HepG2 (cell line): ENCODE data around the gene FGF14. TPM values are rescaled to one million over a fixed set of nuclear protein-coding genes. Genes with fewer than 3 reads are reported as not detected.

ENCODE experiments used
- ATAC-seq: fragments of 200-7000 bp; cut with Tn5 transposase; 3 replicates; pipeline ENCODE4 v1.9.1; 2020; ENCODE audit warnings: mild to moderate bottlenecking, moderate library complexity
- BruUV-seq: library from RNA; stranded (reverse); fragments of 400-500 nt; replicated peaks from 2 replicates; lab custom pipeline; 2021; lab: Mats Ljungman, UMichigan
- CTCF ChIA-PET: fragments of 300-600 bp; formaldehyde crosslinking; extraction: SDS; loops from one replicate; lab custom pipeline; 2021; ENCODE audit warnings: low total read pairs, inconsistent platforms, low intra/inter-chr PET ratio; lab: Yijun Ruan, JAX
- POLR2A ChIA-PET: fragments of 350-600 bp; sonication (Branson Sonifier 250); formaldehyde crosslinking; loops from one replicate; lab custom pipeline; 2020; ENCODE audit warnings: antibody characterized with exemption, inconsistent platforms; lab: Yijun Ruan, JAX
- DNase-seq: peaks from one replicate; pipeline ENCODE4 v3.0.0-alpha.2; 2015; ENCODE audit warnings: low spot score
- FAIRE-seq: peaks from 3 replicates; lab custom pipeline; 2011; peaks lifted over from hg19 to GRCh38; lab: Jason Lieb, UNC
- H2AFZ ChIP-seq: one replicate; pipeline ENCODE4 v1.6.1; 2011; ENCODE audit warnings: low read length, inconsistent platforms
- H3K27ac ChIP-seq: fragments of 300-600 bp; 3 replicates; pipeline ENCODE4 v1.8.0; 2011; ENCODE audit warnings: mixed run types, mild to moderate bottlenecking, mixed read lengths, low read length, inconsistent platforms; ENCODE audit not compliant: insufficient read depth; ENCODE audit errors: extremely low read length
- H3K27me3 ChIP-seq, 2 experiments: fragments of 200-600 bp in 1 of 2; 2 replicates in 1 of 2; 3 replicates in 1 of 2; pipeline versions ENCODE4 v1.6.0 to v1.8.0; 2011; ENCODE audit warnings: low read length in 2 of 2, mild to moderate bottlenecking in 2 of 2, moderate library complexity in 2 of 2, inconsistent platforms in 1 of 2; ENCODE audit not compliant: insufficient read depth in 2 of 2, control insufficient read depth in 1 of 2
- H3K36me3 ChIP-seq, 2 experiments: fragments of 200-600 bp in 1 of 2; replicated peaks in 1 of 2; 2 replicates in 1 of 2; 3 replicates in 1 of 2; pipeline versions ENCODE4 v1.5.1 to v1.8.0; 2011; ENCODE audit warnings: low read length in 2 of 2, inconsistent platforms in 1 of 2; ENCODE audit not compliant: insufficient read depth in 2 of 2, control insufficient read depth in 1 of 2
- H3K4me1 ChIP-seq: 2 replicates; pipeline ENCODE4 v1.5.1; 2012; ENCODE audit warnings: low read length, inconsistent platforms; ENCODE audit not compliant: insufficient read depth
- H3K4me2 ChIP-seq: 2 replicates; pipeline ENCODE4 v1.6.0; 2011; ENCODE audit warnings: low read depth, low read length, inconsistent platforms
- H3K4me3 ChIP-seq, 3 experiments: fragments of 200-600 bp in 1 of 3; sonication (generic), shearing (Covaris generic) in 1 of 3; replicated peaks in 1 of 3; 2 replicates each; pipeline ENCODE4 v1.5.1; 2011 to 2016; ENCODE audit warnings: low read length in 3 of 3, inconsistent platforms in 2 of 3, low read depth in 2 of 3, mild to moderate bottlenecking in 2 of 3, control low read depth in 1 of 3, mixed read lengths in 1 of 3; ENCODE audit not compliant: insufficient read depth in 1 of 3
- H3K79me2 ChIP-seq: one replicate; pipeline ENCODE4 v1.6.1; 2011; ENCODE audit warnings: low read length, inconsistent platforms; ENCODE audit not compliant: insufficient read depth
- H3K9ac ChIP-seq: 2 replicates; pipeline ENCODE4 v1.6.0; 2011; ENCODE audit warnings: mild to moderate bottlenecking, low read depth, low read length, inconsistent platforms; ENCODE audit not compliant: insufficient read depth
- H3K9me3 ChIP-seq: 2 replicates; pipeline ENCODE4 v1.5.1; 2012; ENCODE audit warnings: mild to moderate bottlenecking, low read length
- H4K20me1 ChIP-seq: 2 replicates; pipeline ENCODE4 v1.6.0; 2011; ENCODE audit warnings: inconsistent platforms, mild to moderate bottlenecking, low read length, moderate library complexity; ENCODE audit not compliant: insufficient read depth
- BORCS8-MEF2B ChIP-seq: sonication (generic); formaldehyde crosslinking; IDR thresholded peaks from 2 replicates; pipeline ENCODE4 v1.8.0; 2022; ENCODE audit warnings: mild to moderate bottlenecking, missing genetic modification reagents
- JUN ChIP-seq: sonication (generic); formaldehyde crosslinking; IDR thresholded peaks from 2 replicates; pipeline ENCODE4 v1.4.0; 2020; ENCODE audit warnings: mild to moderate bottlenecking, missing genetic modification reagents
- PTBP1 ChIP-seq: fragments of 200-400 bp; formaldehyde crosslinking; IDR thresholded peaks from 2 replicates; pipeline ENCODE4 v1.6.1; 2018; ENCODE audit warnings: low read length, low read depth; ENCODE audit not compliant: poor library complexity, severe bottlenecking
- THYN1 ChIP-seq: sonication (generic); formaldehyde crosslinking; IDR thresholded peaks from 2 replicates; pipeline ENCODE4 v1.8.1; 2023; ENCODE audit warnings: low read depth, mild to moderate bottlenecking, moderate library complexity, missing genetic modification reagents, borderline replicate concordance
- ZNF282 ChIP-seq: fragments of 450-650 bp; IDR thresholded peaks from 2 replicates; pipeline ENCODE4 v1.6.1; 2018; ENCODE audit not compliant: partially characterized antibody
- ZNF30 ChIP-seq: sonication (generic); formaldehyde crosslinking; IDR thresholded peaks from 2 replicates; pipeline ENCODE4 v1.5.0; 2020; ENCODE audit warnings: mild to moderate bottlenecking, missing genetic modification reagents
- ZNF546 ChIP-seq: sonication (generic); formaldehyde crosslinking; conservative IDR thresholded peaks from 2 replicates; pipeline ENCODE4 v1.8.1; 2023; ENCODE audit warnings: mild to moderate bottlenecking, missing genetic modification reagents
- ZNF746 ChIP-seq: sonication (generic); formaldehyde crosslinking; IDR thresholded peaks from 2 replicates; pipeline ENCODE4 v1.8.0; 2022; ENCODE audit warnings: mild to moderate bottlenecking, missing genetic modification reagents
- WGBS: methylation state at CpG from one replicate; pipeline ENCODE4 v1.1.6; 2017; ENCODE audit warnings: low lambda C conversion rate; 5-methylcytosine and 5-hydroxymethylcytosine counted together
- in situ Hi-C: cut with HindIII; loops from 2 replicates; pipeline ENCODE4 v1.10.0; 2017; ENCODE audit warnings: low pct_unique_long_range_greater_than_20kb; ENCODE audit not compliant: extremely low pct_ligation_motif_present
- intact Hi-C: fragments of 100-400 bp; cut with micrococcal nuclease; formaldehyde crosslinking; loops from one replicate; pipeline ENCODE4 v1.10.0; 2022; ENCODE audit not compliant: unreplicated experiment
- polyA plus RNA-seq, 8 experiments: library from polyadenylated mRNA; depleted of rRNA in 3 of 8; stranded (reverse) in 7 of 8; unstranded in 1 of 8; fragments of >200 nt; fragmentation: Illumina TruSeq in 4 of 8; extraction: Trizol in 4 of 8; gene quantifications; 2 replicates each; pipeline versions ENCODE4 v1.2.1 to v1.2.3, GENCODE V29; 2011 to 2016; ENCODE audit warnings: low read depth in 4 of 8, missing spikeins in 1 of 8, mixed read lengths in 1 of 8; ENCODE audit not compliant: insufficient read depth in 1 of 8
- total RNA-seq, 5 experiments: library from RNA; depleted of rRNA; stranded (reverse); fragments of >200 nt; fragmentation: Illumina TruSeq; extraction: Trizol; gene quantifications; 2 replicates each; pipeline ENCODE4 v1.2.3, GENCODE V29; 2016; ENCODE audit warnings: low read depth in 1 of 5
- TF ChIP-seq, protein P1 (sequence below): IDR thresholded peaks from 2 replicates; pipeline ENCODE4 v1.6.1; 2016; ENCODE audit warnings: missing compliant biosample characterization, missing genetic modification reagents, borderline replicate concordance
- TF ChIP-seq, protein P2 (sequence below): sonication (generic); formaldehyde crosslinking; IDR thresholded peaks from 2 replicates; pipeline ENCODE4 v1.4.0; 2020; ENCODE audit warnings: missing genetic modification reagents, mild to moderate bottlenecking, borderline replicate concordance
- TF ChIP-seq, protein P3 (sequence below): sonication (generic); formaldehyde crosslinking; IDR thresholded peaks from 2 replicates; pipeline ENCODE4 v1.9.0; 2021; ENCODE audit warnings: missing genetic modification reagents, borderline replicate concordance

FGF14 gene
- total and polyA plus RNA-seq, 2 of the 13 experiments (the other 11 are each of a cell fraction or from before 2014, with no cell fraction given), result not detected

DNA sequence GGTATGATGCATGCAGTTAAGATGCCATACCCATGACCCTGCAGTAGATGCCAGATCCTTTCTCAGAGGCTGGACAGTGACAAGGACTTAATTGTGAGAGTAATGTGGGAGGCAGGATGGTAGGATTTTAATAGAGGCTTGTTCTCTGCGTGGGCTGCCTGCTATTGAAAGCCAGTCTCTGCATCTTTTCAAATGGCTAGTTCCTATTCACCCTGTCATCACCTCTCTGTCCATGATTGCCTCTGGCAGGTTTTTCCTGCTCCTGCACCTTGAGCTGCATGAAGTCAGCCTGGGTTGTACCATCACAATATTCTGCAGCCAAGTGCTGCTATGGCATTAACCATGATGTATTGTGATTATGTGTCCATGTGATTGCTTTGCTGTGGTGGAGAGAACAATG, 508.8 kb downstream of the FGF14 start (continued):
- TF ChIP-seq, protein P1, sequence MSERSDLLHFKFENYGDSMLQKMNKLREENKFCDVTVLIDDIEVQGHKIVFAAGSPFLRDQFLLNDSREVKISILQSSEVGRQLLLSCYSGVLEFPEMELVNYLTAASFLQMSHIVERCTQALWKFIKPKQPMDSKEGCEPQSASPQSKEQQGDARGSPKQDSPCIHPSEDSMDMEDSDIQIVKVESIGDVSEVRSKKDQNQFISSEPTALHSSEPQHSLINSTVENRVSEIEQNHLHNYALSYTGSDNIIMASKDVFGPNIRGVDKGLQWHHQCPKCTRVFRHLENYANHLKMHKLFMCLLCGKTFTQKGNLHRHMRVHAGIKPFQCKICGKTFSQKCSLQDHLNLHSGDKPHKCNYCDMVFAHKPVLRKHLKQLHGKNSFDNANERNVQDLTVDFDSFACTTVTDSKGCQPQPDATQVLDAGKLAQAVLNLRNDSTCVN (CRISPR knock-in tag), result no peak
- TF ChIP-seq ZNF546 (CRISPR knock-in tag), result no peak
- TF ChIP-seq PTBP1, result no peak
- TF ChIP-seq BORCS8-MEF2B (CRISPR knock-in tag), result no peak
- no peak for TF ChIP-seq JUN
- TF ChIP-seq, protein P2, sequence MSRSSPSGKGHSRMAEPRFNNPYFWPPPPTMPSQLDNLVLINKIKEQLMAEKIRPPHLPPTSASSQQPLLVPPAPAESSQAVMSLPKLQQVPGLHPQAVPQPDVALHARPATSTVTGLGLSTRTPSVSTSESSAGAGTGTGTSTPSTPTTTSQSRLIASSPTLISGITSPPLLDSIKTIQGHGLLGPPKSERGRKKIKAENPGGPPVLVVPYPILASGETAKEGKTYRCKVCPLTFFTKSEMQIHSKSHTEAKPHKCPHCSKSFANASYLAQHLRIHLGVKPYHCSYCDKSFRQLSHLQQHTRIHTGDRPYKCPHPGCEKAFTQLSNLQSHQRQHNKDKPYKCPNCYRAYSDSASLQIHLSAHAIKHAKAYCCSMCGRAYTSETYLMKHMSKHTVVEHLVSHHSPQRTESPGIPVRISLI, result no peak
- TF ChIP-seq ZNF282, result no peak
- TF ChIP-seq, protein P3, sequence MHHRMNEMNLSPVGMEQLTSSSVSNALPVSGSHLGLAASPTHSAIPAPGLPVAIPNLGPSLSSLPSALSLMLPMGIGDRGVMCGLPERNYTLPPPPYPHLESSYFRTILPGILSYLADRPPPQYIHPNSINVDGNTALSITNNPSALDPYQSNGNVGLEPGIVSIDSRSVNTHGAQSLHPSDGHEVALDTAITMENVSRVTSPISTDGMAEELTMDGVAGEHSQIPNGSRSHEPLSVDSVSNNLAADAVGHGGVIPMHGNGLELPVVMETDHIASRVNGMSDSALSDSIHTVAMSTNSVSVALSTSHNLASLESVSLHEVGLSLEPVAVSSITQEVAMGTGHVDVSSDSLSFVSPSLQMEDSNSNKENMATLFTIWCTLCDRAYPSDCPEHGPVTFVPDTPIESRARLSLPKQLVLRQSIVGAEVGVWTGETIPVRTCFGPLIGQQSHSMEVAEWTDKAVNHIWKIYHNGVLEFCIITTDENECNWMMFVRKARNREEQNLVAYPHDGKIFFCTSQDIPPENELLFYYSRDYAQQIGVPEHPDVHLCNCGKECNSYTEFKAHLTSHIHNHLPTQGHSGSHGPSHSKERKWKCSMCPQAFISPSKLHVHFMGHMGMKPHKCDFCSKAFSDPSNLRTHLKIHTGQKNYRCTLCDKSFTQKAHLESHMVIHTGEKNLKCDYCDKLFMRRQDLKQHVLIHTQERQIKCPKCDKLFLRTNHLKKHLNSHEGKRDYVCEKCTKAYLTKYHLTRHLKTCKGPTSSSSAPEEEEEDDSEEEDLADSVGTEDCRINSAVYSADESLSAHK (CRISPR knock-in tag), result no peak

DNA sequence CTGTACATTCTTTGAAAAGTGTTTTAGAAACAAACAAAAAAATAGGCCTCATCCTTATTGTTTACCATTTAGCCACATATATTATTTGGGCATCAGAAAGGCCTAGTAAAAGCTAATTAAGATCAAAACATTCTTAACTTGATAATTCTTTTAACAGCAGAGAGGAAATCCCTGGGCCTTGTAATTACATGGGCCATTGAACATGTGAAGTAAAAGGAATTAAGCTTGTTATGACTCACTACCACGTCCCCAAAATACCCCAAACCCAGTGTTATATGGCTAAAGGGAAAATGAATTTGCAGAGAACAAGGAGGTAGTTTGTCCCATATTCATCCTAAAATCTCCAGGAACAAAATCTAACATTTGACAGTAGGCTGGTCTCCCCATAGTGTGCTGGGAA, 509.6 kb downstream of the FGF14 start:
- Histone ChIP-seq H2AFZ (no peak overlapping the region), H3K4me3 (no peak overlapping the region), H3K27me3 (no peaks in the 10 kb centered on the region), H3K79me2 (no peaks in the 10 kb centered on the region), H3K36me3 (no peaks in the 10 kb centered on the region), H3K27ac (no peak overlapping the region), H3K9ac (no peak overlapping the region), H3K4me1 (no peaks in the 10 kb centered on the region), H3K9me3 (no peaks in the 10 kb centered on the region), H4K20me1 (no peaks in the 10 kb centered on the region), H3K4me2 (no peak overlapping the region)
- BruUV-seq, result no TSS peak
- in situ Hi-C loops (no loop called here), intact Hi-C loops (no loop called here)
- 0% methylated on average over 1 of the region's 1 CpG for WGBS
- no peak for DNase-seq
- FAIRE-seq, result no peak
- POLR2A ChIA-PET, result no interaction called here
- CTCF ChIA-PET, result no interaction called here
- no peak for ATAC-seq
- TF ChIP-seq THYN1 (CRISPR knock-in tag) (no peak), ZNF30 (CRISPR knock-in tag) (no peak), ZNF746 (no peak)
